Memory B cell (primary cell): ENCODE measurements around the gene MCHR1.

Source experiments
- ATAC-seq: fragments of 150-1000 bp; cut with Tn5 transposase; 2 replicates; pipeline ENCODE4 v1.10.0; 2021; ENCODE audit warnings: low read depth, mild to moderate bottlenecking, moderate library complexity
- DNase-seq, 2 donors: peaks; one replicate each; pipeline ENCODE4 v3.0.0; 2022; ENCODE audit warnings: low spot score in 2 of 2
- H3K27ac Mint-ChIP-seq: one replicate; pipeline ENCODE4 v1.8.0; 2022; ENCODE audit warnings: mild to moderate bottlenecking, moderate library complexity, mixed read lengths
- H3K27me3 Mint-ChIP-seq: one replicate; pipeline ENCODE4 v1.8.0; 2022; ENCODE audit warnings: mixed read lengths
- H3K36me3 Mint-ChIP-seq: one replicate; pipeline ENCODE4 v1.8.0; 2022; ENCODE audit warnings: mild to moderate bottlenecking, mixed read lengths
- H3K4me1 Mint-ChIP-seq: one replicate; pipeline ENCODE4 v1.8.0; 2022; ENCODE audit warnings: mixed read lengths
- H3K4me3 Mint-ChIP-seq: one replicate; pipeline ENCODE4 v1.8.0; 2022; ENCODE audit warnings: mild to moderate bottlenecking, moderate library complexity, mixed read lengths
- H3K9me3 Mint-ChIP-seq: one replicate; pipeline ENCODE4 v1.8.0; 2022; ENCODE audit warnings: mixed read lengths

MCHR1 gene, protein sequence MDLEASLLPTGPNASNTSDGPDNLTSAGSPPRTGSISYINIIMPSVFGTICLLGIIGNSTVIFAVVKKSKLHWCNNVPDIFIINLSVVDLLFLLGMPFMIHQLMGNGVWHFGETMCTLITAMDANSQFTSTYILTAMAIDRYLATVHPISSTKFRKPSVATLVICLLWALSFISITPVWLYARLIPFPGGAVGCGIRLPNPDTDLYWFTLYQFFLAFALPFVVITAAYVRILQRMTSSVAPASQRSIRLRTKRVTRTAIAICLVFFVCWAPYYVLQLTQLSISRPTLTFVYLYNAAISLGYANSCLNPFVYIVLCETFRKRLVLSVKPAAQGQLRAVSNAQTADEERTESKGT

GRCh38 chr22:40679249-40679963 is at the start of gene MCHR1:
Gene MCHR1, plus strand, starts transcription at chr22:40679484. Its CDS starts 169 bp downstream, at chr22:40679653.
- H3K9me3 Mint-ChIP-seq, result no peaks in the 10 kb centered on the region
- no peak for DNase-seq
- H3K27me3 Mint-ChIP-seq, result peaks cover 19% of the 10 kb centered on the region
- no peak within 1 kb of the TSS for H3K27ac Mint-ChIP-seq
- no peaks in the 10 kb centered on the region for H3K36me3 Mint-ChIP-seq
- peaks cover 7% of the 10 kb centered on the region for H3K4me1 Mint-ChIP-seq
- ATAC-seq, result no peak
- no peak within 1 kb of the TSS for H3K4me3 Mint-ChIP-seq

GRCh38 chr22:40631925-40632324 is 47.4 kb upstream of the MCHR1 start:
- Mint-ChIP-seq H3K9me3 (no peaks in the 10 kb centered on the region), H3K4me1 (peaks cover 39% of the 10 kb centered on the region), H3K36me3 (peaks cover 2% of the 10 kb centered on the region), H3K4me3 (no peak overlapping the region), H3K27ac (no peak overlapping the region), H3K27me3 (no peaks in the 10 kb centered on the region)
- ATAC-seq (no peak), DNase-seq (no peak)

GRCh38 chr22:40633036-40633435 is 46.2 kb upstream of the MCHR1 start:
- Mint-ChIP-seq H3K27ac (no peak overlapping the region), H3K36me3 (peaks cover 2% of the 10 kb centered on the region), H3K9me3 (no peaks in the 10 kb centered on the region), H3K27me3 (no peaks in the 10 kb centered on the region), H3K4me1 (peaks cover 33% of the 10 kb centered on the region), H3K4me3 (no peak overlapping the region)
- ATAC-seq (no peak), DNase-seq (no peak)

DNA sequence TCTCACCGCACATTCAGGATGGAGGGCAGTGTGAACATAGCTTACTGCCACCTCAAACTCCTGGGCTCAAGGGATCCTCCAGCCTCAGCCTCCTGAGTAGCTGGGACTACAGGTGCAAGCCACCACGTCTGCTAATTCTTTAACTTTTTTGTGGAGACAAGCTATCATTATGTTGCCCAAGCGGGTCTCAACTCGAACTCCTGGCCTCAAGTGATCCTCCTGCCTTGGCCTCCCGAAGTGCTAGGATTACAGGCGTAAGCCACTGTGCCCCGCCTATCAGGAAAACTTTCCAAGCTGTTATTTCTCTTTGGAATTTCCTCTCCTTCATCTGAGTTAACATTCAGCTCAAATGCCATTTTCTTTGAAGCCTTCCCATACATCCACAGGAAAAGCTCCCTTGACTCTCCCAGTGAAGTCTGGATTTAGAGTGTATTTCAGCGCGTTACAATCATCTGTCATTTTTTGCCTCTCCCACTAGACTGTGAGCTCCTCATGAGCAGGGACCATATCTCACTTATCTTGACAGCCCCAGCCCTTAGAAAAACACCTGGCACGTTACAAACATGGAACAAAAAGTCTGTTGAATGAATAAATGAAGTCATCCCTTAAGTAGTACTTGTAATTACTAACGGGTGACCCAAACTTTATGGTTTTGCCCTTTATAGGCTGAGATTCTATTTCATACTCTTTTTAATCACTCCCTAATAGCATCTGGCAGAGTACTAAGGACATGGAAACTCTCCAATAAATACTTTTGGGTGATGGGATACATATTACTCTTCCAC is 45.0 kb upstream of the MCHR1 start:
- no peak overlapping the region for H3K27ac Mint-ChIP-seq
- H3K4me3 Mint-ChIP-seq, result peak overlapping the region; percentile 9
- no peak for ATAC-seq

DNA sequence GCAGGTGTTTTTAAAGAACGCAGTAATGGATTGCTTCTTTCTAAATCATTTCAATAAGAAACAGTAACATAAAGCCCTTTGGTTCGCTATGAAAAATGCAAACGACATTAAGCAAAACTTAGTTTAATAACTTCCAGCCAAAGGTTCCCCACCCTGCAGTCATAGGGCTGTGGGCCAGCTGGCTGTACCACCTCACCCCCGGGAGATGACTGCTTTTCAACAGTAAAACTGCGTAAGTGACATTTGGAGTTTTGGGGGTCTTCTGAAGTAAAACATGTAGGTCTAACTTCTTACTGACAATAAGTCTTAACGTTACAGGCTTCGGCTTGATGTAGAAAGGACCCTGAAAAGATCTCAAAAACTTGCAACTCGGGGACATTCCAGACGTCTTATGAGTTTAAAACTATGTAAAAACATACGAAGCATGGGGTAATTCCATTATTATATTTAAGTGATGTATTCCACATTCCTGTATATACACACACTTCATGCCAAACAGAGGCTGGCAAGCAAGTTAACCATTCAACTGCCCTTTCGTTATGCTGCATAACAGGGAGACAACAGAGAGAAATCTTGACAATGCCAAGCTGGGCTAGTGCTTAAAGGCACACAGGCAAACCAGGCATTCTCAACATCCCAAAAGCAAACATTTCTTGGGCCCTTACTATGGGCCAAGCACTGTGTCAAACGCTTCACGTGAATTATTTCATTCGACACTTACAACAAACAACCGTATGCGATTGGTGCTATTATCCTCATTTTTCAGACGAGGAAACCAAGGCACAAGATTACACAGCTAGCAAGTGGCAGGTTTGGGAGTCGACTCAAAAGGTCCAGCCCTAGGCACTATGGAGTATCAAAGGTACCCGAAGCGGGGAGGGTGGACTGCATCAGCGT is 44.0 kb upstream of the MCHR1 start:
- Mint-ChIP-seq H3K4me3 (peak overlapping the region; percentile 86), H3K27ac (no peak overlapping the region), H3K9me3 (no peaks in the 10 kb centered on the region), H3K36me3 (peaks cover 2% of the 10 kb centered on the region), H3K4me1 (peaks cover 23% of the 10 kb centered on the region), H3K27me3 (no peaks in the 10 kb centered on the region)
- ATAC-seq (no peak), DNase-seq (no peak)

More for the DNA sequence above, 45.0 kb upstream of the MCHR1 start:
- H3K27me3 Mint-ChIP-seq, result no peaks in the 10 kb centered on the region
- DNase-seq, result no peak
- H3K4me1 Mint-ChIP-seq, result peaks cover 25% of the 10 kb centered on the region
- H3K9me3 Mint-ChIP-seq, result no peaks in the 10 kb centered on the region
- peaks cover 2% of the 10 kb centered on the region for H3K36me3 Mint-ChIP-seq

DNA sequence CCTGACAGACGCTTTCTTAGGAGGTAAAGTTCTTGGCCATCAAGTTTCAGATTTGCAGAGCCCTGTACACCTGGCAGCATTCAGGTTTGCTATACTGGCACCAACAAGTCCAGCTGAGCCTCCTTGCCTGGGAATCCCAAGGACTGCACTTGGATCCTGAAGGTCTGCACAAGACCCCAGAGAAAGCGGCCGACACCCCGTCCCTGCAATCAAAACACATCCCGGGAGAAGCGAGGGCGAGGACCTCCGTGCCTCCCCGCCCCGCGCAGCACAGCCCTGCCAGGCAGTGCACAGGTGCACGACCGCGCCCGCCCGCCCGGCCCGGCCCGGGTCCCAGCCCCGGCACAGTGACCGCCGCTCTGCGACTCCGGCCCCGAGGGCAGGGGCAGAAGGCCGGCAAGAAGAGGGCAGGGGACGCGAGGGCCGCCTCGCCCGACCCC is 43.3 kb upstream of the MCHR1 start:
- H3K27me3 Mint-ChIP-seq, result no peaks in the 10 kb centered on the region
- no peak for DNase-seq
- peaks cover 2% of the 10 kb centered on the region for H3K36me3 Mint-ChIP-seq
- H3K9me3 Mint-ChIP-seq, result no peaks in the 10 kb centered on the region
- ATAC-seq, result peak; percentile 1
- H3K4me3 Mint-ChIP-seq, result peak overlapping the region; percentile 86
- H3K4me1 Mint-ChIP-seq, result peaks cover 23% of the 10 kb centered on the region
- H3K27ac Mint-ChIP-seq, result no peak overlapping the region

DNA sequence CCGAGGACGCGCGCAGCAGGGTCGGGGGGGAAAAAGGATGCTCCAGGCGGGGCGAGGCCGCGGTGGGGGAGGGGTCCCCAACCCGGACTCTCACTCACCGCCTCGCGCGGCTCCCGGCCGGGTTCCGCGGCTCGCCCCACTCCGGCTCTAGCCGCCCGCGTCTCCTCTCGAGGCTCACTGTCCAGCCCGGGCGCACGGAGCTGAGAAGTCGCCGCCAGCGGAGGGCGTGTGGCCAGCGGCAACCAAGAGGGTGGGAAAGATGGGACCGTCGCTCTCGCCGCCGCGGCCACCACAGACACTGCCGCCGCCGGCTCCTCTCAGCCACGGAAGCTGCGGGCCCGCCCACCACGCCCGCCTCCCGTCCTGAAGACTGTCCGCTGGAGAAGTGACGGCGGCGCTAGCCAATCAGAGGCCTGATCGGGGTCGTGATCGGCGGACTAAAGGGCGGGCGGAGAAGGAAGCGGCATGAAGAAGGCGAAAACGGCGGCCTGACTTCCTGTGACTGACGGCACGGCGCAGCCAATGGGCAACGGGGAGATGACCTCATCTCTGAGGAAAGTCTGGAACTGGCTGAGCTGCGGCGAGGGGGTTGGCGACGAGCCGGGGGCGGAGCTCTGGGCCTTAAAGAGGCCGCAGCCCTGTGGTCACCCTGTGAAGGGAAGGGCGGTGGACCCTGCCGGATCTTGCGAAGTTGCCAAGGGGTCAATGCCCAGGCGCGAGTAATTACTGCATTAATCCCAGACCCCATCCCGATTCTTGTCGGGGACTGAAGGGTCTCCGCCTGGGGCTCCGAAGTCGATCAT is 42.7 kb upstream of the MCHR1 start, which contains the start of gene MRTFA:
TSS of gene MRTFA (minus strand) at position 340 of the 803 bp plus-strand sequence.
- H3K9me3 Mint-ChIP-seq, result no peaks in the 10 kb centered on the region
- ATAC-seq, result peak; percentile 88
- H3K27me3 Mint-ChIP-seq, result no peaks in the 10 kb centered on the region

GRCh38 chr22:40637183-40638150 is 41.8 kb upstream of the MCHR1 start:
- Mint-ChIP-seq H3K4me3 (peak overlapping the region; percentile 86), H3K27ac (peak overlapping the region; percentile 89), H3K36me3 (no peaks in the 10 kb centered on the region), H3K4me1 (peaks cover 14% of the 10 kb centered on the region), H3K27me3 (no peaks in the 10 kb centered on the region), H3K9me3 (no peaks in the 10 kb centered on the region)
- peak; percentile 9 for ATAC-seq
- DNase-seq, result peak in 1 of 2 donors; percentile 12

More for the DNA sequence above, 42.7 kb upstream of the MCHR1 start, which contains the start of gene MRTFA:
- DNase-seq, result peak; percentile 92 to 97
- H3K36me3 Mint-ChIP-seq, result peaks cover 2% of the 10 kb centered on the region
- peak within 1 kb of the TSS; percentile 86 for H3K4me3 Mint-ChIP-seq
- H3K4me1 Mint-ChIP-seq, result peaks cover 17% of the 10 kb centered on the region
- peak within 1 kb of the TSS; percentile 89 for H3K27ac Mint-ChIP-seq

GRCh38 chr22:40638261-40638660 is 41.0 kb upstream of the MCHR1 start:
- H3K4me1 Mint-ChIP-seq, result peaks cover 14% of the 10 kb centered on the region
- H3K27me3 Mint-ChIP-seq, result no peaks in the 10 kb centered on the region
- no peak for DNase-seq
- no peak overlapping the region for H3K4me3 Mint-ChIP-seq
- H3K36me3 Mint-ChIP-seq, result no peaks in the 10 kb centered on the region
- no peaks in the 10 kb centered on the region for H3K9me3 Mint-ChIP-seq
- ATAC-seq, result no peak
- H3K27ac Mint-ChIP-seq, result no peak overlapping the region

DNA sequence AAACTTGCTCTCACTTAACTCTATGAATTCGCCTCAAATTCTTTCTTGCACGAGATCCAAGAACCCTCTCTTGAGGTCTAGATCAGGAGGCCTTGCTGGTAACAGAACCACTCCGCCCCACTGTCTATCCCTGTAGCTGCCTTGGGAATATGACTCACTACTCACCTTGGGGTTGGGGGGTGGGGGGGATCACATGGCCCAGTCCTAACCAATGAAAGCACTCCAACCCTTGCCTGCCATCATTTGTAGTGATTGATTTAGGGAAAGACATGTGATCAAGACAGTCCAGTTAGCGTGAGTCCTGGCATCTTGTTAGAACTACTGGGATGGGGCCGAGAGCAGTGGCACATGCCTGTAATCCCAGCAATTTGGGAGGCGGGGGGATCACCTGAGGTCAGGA is 38.0 kb upstream of the MCHR1 start:
- H3K27ac Mint-ChIP-seq, result no peak overlapping the region
- no peaks in the 10 kb centered on the region for H3K36me3 Mint-ChIP-seq
- DNase-seq, result no peak
- H3K4me1 Mint-ChIP-seq, result peaks cover 6% of the 10 kb centered on the region
- ATAC-seq, result no peak
- no peaks in the 10 kb centered on the region for H3K9me3 Mint-ChIP-seq
- no peak overlapping the region for H3K4me3 Mint-ChIP-seq
- H3K27me3 Mint-ChIP-seq, result no peaks in the 10 kb centered on the region

DNA sequence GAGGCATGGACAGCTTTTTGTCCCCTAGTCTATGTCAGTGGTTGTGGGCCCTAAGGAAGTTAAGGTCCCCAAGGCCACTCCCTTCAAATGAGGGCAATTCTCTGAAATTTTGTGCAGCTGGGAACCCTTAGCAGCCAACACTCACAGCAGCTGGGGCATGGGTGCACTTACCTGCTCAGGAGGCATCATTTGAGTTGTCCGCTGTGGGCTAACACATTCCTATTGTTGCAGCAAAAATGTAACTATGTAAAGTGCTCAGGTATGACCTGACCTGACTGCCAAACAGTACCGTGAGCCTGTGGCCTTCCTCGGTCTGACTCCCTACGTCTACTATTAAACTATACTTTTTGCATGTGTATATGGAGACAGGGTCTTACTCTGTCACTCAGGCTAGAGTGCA is 37.0 kb upstream of the MCHR1 start:
- H3K9me3 Mint-ChIP-seq, result no peaks in the 10 kb centered on the region
- ATAC-seq, result no peak
- H3K4me3 Mint-ChIP-seq, result no peak overlapping the region
- H3K36me3 Mint-ChIP-seq, result no peaks in the 10 kb centered on the region
- H3K4me1 Mint-ChIP-seq, result peaks cover 7% of the 10 kb centered on the region
- no peaks in the 10 kb centered on the region for H3K27me3 Mint-ChIP-seq
- H3K27ac Mint-ChIP-seq, result no peak overlapping the region
- no peak for DNase-seq
